ENCODE results near the gene SND1. TPM values are rescaled to one million over a fixed set of nuclear protein-coding genes. Genes with fewer than 3 reads are reported as not detected.

Gene SND1
- total and polyA plus RNA-seq, 2 donors (not counting 3 experiments of a cell fraction or from before 2014, with no cell fraction given): 116 to 249 TPM

- intact Hi-C loops (cut with micrococcal nuclease) (no loop called here), dilution Hi-C loops (cut with MboI; ENCODE audit: extremely low pct_ligation_motif_present, low sequenced_read_pairs) (no loop called here)
- H2AFZ ChIP-seq (ENCODE audit: low read depth, low read length): no peak overlapping the region
- peaks cover 82% of the 10 kb centered on the region for H3K79me2 ChIP-seq (ENCODE audit: control insufficient read depth, insufficient read depth, low read length)
- ChIA-PET POLR2A (no interaction called here), CTCF (interaction anchor here (1.2 to 1.8 kb wide), 4 partner anchors 11 to 526 kb away, joined by 3 to 4 read pairs (median 4); no protein-coding TSS in a partner anchor)
- peaks cover 3 to 15% of the 10 kb centered on the region in 2 experiments for H3K36me3 ChIP-seq (ENCODE audit: control insufficient read depth in 2 of 2, extremely low read depth in 1 of 2, insufficient read depth in 2 of 2, low read length in 2 of 2)
- TF ChIP-seq EZH2 (IDR thresholded peaks at IDR 0.05; ENCODE audit: borderline replicate concordance, low read depth, low read length, severe bottlenecking) (no peak), POLR2A (IDR thresholded peaks at IDR 0.05; ENCODE audit: low read depth, low read length) (no peak), MAX (IDR thresholded peaks at IDR 0.05; ENCODE audit: insufficient read depth, insufficient read length) (no peak), CTCF (IDR thresholded peaks at IDR 0.05; ENCODE audit: extremely low read depth in 1 of 2, insufficient read depth in 1 of 2, low read depth in 1 of 2, low read length in 2 of 2) (no peak), MYC (IDR thresholded peaks at IDR 0.05; ENCODE audit: low read depth, low read length) (no peak), GATA2 (IDR thresholded peaks at IDR 0.05; ENCODE audit: insufficient read depth, insufficient read length, low read depth, low read length) (no peak), JUN (IDR thresholded peaks at IDR 0.05; ENCODE audit: borderline replicate concordance, insufficient read depth, insufficient read length, low read depth) (no peak), POLR2AphosphoS5 (IDR thresholded peaks at IDR 0.05; ENCODE audit: insufficient read depth, low read depth, low read length) (no peak), FOS (IDR thresholded peaks at IDR 0.05; ENCODE audit: borderline replicate concordance, insufficient read depth, low read length) (no peak)
- no peak overlapping the region for H3K4me3 ChIP-seq (replicated peaks in 1 of 3; ENCODE audit: insufficient read depth in 1 of 3, low read depth in 1 of 3, low read length in 3 of 3)
- H3K9me1 ChIP-seq (replicated peaks; ENCODE audit: control insufficient read depth, extremely low read depth, insufficient read depth, low read length): no peaks in the 10 kb centered on the region
- FAIRE-seq (peak; percentile 71), DNase-seq (ENCODE audit: low read depth, low spot score) (peak; percentile 51)
- peak overlapping the region; percentile 21 for H3K27ac ChIP-seq (ENCODE audit: insufficient read depth, low read depth, low read length)
- BruUV-seq (replicated peaks): no TSS peak
- peaks cover 3% of the 10 kb centered on the region for H4K20me1 ChIP-seq (replicated peaks; ENCODE audit: control insufficient read depth, extremely low read depth, insufficient read depth, low read length)
- H3K4me2 ChIP-seq (ENCODE audit: insufficient read depth, low read length): peak overlapping the region; percentile 22
- H3K9ac ChIP-seq (replicated peaks; ENCODE audit: extremely low read depth, insufficient read depth, low read length): no peak overlapping the region
- H3K27me3 ChIP-seq (ENCODE audit: control insufficient read depth in 2 of 2, insufficient read depth in 2 of 2, low read length in 2 of 2): no peaks in the 10 kb centered on the region
- no peaks in the 10 kb centered on the region for H3K9me3 ChIP-seq (replicated peaks; ENCODE audit: control insufficient read depth, insufficient read depth, low read length)
- peaks cover 25% of the 10 kb centered on the region for H3K4me1 ChIP-seq (ENCODE audit: control insufficient read depth, extremely low read depth, insufficient read depth, low read length)
Observed at GRCh38 chr7:127683776-127684681, 32.0 kb downstream of the SND1 start.

All from endothelial cell of umbilical vein (primary cell).